NCI-H2196 treated with DMSO at 0.1 percent for 48 hours (cell line): ENCODE results near the gene TLCD4.
"Not testable (repeated sequence)": the region's sequence is repeated elsewhere in the genome, so short reads cannot be mapped to it uniquely, and the experiment has no call there.

Experiments
- DNase-seq: peaks from one replicate; lab custom pipeline; 2025; ENCODE audit not compliant: unreplicated experiment; lab: John Stamatoyannopoulos, UW

The TLCD4 gene, protein sequence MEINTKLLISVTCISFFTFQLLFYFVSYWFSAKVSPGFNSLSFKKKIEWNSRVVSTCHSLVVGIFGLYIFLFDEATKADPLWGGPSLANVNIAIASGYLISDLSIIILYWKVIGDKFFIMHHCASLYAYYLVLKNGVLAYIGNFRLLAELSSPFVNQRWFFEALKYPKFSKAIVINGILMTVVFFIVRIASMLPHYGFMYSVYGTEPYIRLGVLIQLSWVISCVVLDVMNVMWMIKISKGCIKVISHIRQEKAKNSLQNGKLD

DNA sequence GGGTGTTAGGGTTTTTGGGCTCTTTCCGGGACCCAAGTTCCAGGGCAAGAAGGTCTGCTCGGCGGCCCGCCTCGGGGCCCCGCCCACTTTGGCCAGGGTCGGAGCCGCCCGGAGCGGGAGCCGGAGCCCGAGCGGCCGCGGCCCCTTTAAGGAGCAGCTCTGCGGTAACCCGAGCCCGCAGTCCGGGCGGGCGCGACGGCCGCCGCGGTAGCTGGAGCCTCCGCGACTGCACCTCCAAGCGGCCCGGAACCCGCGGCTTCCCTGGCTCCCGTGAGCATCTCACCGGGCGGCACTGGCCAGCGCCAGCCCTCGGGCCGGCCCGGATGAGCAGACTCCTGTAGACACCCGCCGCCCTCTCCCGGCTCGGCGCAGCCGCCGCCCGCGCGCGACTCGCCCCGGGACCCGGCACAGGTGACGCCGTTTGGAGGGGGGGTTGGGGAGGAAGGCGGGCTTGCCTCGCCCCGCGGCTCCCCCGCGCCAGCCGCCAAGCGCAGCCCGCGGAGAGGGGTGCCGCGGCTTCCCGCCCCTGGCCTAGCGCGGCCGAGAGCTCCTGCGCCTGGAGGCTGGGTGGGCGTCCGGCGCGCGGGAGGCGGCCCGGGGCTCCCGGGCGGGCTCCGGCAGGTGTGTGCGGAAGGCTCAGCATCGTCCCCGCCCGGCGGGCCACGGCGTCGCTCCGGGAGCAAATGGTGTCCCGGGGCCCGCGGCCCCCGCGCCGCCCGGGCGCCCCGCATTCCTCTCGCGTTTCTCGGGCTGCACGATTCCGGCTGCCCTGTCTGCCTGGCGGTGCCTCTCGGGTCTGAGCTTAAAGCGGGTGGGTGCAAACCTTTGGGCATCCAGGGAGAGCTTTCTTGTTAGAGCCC is at the start of gene TLCD4:
Gene TLCD4 (plus strand): TSS at position 149 of the 860 bp plus-strand sequence. CDS start 26,547 bp downstream, outside the sequence.
- peak; percentile 61 for DNase-seq

DNA sequence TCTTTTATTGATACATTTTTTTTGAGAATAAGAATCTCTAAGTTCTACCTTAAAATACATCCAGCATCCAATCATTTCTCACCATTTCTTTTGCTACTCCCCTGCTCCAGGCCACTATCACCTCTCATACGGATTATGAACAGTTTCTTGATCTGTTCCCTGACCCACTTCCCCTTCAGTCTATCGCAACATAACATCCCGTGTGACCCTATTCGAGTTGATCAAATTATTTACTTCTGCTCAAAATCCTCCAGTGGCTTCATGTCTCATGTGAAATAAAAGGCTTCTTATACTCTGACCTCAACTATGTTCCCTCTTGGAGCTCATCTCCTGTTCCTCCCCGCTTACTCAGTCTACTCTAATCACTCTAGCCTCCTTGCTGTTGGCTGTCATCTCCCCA is 49.6 kb upstream of the TLCD4 start:
- no peak for DNase-seq

DNA sequence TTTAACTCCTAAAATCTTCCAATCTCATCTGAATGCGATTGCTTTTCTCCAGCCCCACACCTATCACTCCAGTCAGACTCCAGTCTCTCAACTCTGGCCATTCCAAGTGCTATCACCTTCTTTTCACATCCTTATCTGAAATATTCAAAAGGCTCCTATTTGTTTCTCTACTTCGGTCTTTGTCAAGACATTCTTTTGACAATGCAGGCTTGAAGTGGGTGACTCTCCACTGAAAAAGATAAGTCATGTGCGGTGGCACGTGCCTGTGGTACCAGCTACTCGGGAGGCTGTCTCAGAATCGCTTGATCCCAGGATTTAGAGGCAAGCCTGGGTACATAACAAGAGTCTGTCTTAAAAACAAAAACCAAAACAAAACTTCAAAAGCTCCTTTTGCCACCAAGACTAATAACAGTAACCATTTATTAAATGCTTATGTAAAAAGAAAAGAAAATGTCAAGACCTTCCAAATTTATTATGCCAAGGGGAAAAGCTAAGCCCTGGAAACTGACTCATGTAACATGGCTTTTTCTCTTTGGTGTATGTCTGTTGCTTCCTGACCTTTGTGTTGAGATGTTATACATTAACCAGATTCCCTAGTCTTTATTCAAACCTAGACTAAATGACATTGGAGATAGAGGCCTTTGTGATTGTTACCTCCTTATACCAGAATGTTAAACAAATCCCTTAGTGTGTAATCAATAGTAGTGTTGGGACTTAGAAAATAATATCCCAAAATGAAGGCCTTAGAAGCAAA is 48.0 kb upstream of the TLCD4 start:
- DNase-seq = no peak

DNA sequence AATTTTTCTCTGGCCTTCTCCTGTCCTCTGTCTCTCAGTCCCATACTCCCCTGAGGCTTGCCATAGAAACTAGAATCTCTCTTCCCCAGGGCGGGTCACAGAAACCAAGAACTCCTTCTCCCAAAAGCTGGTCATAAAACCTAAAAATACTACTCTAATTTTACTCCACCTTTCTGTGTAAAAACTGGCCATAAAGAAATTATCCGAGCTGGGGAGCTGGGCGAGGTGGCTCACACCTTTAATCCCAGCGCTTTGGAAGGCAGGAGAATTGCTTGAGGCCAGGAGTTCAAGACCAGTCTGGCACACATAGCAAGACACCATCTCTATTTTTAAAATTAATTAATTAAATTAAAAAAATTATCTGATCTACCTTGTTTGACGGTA is 47.5 kb upstream of the TLCD4 start:
- no peak for DNase-seq

DNA sequence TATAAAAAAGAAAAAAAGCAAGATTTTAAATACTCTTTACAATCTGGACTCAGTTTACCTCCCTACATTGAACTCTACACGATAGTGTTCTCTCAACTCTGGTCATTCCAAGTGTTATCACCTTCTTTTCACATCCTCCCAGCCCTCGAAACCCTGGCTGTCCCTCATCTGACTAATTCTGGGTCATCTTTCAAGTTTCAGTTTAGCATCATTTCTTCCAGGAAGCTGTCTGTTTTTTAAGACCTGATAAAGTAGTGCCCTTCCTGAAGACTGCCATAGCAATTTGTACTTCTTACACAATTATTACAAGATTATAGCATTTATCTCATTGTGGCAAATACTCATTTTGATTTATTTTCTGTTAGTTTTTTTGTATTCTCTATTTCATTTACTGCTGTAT is 45.6 kb upstream of the TLCD4 start:
- DNase-seq = no peak

DNA sequence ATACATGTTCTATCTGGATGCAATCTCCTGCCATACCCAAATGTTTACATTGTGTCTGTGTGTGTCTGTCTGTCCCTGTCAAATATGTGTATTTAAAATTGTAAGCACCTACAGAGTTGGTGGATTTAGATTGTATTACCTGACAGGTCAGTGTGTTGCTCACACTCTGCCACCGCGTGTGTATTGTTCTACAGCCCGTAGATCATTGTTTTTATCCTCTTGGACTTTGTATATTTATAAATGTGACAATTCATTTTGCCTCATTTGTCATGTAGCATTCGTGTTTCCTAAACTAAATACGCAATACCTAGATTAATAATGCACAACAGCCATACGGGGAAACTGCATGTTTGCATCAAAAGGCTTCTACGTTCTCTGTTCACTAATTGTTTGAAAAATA is 45.0 kb upstream of the TLCD4 start:
- no peak for DNase-seq

DNA sequence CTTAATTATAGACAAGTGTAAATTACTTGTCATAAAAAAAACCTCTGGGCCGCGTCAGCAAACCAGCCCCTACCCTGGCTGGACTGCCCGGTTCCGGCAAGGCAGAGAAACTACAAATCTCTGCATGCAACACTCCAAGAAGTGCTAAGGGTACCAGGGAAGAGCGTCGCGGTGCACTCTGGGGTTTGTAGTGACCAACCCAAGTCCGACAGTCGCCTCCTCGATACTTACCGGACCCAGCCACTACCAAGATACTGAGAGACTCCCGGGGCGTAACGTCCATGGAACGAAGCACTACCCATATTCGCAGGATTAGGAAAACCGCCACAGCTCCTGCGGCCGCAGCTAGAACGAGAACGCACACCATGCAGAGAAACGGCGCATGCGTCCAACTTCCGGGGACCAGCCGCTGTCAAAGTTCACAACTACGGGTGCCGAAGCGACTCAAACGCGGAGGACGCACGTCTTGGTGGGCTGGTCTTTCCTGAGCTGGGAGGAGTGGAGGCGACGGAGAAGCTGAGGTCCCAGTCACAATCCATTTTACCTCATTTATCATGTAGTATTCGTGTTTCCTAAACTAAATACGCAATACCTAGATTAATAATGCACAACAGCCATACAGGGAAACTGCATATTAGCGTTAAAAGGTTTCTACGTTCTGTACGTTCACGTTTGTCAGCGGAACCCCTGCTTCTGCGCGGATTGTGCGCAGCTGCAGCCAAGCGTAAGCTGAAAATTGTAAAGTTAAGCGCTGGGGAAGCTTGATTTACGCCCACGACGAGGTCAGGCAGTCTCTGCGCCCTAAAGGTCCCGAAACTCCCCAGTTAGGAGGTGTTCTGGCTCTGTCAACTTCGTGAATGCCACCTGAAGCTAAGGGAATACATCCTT is 44.4 kb upstream of the TLCD4 start, which contains the start of gene ALG14:
Gene ALG14 (minus strand): TSS at position 420 of the 888 bp plus-strand sequence. CDS start 53 bp downstream, at position 367.
- DNase-seq = peak; percentile 86

DNA sequence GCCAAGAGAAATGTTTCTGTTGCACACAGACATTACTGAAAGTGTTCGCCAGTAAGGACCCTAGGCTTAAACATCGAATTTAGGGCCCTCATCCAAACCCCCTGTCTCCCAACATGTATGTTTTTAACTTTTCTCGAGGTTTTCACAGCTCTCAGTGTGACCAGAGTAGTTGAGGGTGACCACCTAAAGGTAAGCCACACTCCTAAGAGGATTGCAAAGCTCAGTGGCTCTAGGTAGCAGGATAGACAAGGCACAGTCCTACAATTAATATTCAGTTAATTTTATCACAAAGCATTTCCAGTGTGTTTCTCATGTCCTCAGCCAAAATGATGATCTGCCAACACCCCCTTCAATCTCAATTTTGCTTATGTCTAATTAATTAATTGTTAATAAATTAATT is 43.7 kb upstream of the TLCD4 start:
- no peak for DNase-seq

DNA sequence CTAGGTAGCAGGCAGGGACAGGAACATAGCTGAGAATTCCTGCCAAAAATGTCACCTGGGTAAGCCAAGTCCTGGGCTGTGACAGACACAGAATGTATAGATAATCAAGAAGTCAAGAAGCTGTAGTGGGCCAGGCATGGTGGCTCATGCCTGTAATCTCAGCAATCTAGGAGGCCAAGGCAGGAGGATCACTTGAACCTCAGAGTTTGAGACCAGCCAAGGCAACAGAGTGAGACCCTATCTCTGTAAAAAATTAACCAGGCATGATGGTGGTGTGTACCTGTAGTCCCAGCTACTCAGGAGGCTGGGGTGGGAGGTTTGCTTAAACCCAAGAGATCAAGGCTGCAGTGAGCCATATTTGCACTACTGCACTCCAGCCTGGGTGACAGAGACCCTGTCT is 41.1 kb upstream of the TLCD4 start:
- no peak for DNase-seq

DNA sequence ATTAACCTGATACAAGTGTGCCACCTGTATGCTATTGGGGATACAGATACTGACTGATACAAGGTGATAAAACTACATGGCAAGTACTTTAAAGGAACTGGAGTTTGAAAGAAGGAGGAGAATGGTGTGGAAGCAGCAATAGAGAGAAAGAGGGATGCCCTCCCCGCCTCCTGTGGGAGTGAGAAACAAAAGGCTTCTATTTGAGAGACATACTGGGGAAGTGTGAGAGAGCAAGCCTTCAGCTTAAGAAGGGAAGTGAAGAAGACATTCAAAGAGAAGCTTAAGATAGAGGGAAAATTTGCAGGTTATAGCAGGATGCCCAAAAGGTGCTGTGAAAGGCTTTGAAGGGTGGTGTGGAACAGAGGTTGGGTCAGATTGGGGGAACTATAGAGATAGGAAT is 36.7 kb upstream of the TLCD4 start:
- no peak for DNase-seq

DNA sequence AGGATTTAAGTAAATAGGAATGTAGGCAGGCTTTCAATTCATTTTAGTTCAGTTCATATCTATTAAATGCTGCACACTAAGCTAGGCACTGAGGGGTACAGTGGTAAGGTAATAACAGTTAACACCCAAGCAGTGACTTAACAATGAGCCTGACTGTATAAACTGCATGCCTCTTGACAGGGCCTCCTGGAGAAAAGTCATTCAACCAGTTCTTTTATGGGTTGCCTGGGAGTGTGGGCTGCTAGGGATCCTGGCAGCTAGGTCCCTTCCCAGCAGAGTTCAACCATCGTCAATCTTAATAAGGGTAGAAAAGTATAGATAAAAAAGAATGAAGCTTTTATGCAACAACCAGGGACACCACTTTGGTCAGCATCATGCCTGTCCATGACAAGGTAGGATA is 36.3 kb upstream of the TLCD4 start:
- no peak for DNase-seq

DNA sequence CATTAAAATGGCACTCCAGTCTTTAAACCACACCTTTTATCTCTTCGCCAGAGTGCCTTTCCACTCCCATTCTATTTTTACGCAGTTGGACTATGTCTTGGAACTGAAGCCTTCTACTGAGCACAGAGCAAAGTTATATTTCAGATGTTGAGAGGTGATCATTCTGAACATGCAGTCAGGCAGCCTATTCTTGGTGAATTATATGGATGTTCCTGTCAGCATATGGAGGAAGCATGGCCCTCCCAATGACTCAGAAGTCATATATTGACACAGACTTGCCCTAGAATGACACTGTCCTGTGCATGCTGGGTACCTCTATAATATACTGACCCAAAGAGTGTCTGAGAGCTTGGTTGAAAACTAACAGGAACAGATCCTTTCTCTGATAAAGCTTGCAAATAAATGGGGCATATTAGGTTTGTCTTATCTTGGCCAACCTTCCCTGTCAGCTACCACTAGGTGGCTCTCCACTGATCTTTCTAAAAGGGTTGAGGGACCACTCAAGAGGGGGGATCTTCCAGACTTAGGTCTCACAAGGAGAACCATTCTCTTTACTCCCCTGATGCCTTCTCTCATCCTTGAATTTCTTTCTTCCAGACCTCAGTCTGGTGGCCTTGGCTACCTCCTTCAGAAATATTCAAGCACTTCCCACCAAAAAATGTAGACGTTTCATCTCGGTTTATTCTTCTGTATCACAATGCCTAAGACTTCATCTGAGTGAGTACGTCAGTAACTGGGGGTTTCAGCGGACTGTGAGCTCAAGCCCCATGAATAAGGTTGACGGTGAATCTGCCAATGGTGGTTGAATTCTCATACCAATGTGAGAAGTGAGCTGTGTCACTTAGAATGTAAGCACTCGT is 32.6 kb upstream of the TLCD4 start:
- DNase-seq = no peak

DNA sequence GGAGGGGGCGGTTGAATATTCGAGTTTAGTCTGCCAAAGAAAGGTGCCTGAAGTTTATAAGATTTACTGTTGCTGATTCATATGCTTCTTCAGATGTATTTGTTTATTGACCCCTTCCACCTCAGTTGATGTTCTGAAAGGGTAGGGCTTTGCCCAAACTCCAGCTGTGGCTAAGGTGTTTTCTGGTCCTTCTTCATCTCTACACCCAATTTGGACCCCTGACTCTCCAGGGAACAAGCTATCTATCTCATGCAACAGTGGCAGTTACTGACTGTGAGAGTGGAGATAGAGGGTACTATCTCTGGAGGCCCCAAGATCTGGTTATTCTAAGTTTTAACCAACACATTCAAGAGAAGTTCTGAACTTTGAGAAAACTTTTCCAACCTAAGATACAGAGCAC is 31.8 kb upstream of the TLCD4 start:
- no peak for DNase-seq

DNA sequence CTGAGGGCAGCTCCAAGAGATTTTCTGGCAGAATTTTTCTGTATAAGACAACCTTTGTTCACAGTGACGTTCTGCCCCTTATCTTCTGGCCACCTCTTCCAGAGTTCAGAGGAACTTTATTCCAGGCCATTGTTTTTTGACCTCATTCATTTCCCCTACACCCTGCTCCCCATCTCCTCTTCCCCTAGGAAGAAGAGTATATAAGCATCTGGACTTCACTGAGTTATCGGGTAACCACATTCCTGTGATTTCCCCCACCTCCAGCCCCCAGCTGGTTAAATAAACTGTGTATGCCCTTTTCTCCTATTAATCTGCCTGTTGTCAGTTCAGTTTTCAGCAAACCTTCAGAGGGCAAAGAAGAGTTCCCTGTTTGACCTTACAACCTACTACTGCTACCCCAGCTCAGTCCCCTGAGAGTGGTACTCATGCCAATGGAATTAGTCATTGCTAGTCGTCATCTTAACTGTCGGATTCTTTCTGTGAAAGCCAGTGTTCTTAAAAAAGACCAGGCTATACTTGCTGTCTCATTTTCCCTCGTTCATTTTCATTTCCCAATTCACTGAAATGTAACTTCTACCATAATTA is 30.1 kb upstream of the TLCD4 start:
- DNase-seq = no peak

DNA sequence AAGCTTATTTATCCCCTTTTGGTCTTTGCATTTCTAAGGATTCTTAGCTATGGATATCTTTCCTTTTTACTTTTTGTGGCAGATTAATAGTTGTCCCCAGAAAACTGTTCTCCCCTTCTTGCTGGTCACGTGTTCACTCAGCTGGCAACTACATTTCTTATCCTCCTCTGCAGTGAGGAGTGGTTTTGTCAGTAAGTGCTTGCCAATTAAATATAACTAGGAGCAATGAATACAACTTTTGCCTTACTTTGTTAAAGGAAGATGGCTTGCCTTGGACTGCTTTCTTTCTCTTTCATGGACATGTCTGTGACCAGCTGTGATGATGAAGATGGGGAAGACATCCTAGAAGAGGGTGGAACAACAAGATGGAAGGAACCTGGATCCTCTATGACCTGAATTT is 28.9 kb upstream of the TLCD4 start:
- no peak for DNase-seq

DNA sequence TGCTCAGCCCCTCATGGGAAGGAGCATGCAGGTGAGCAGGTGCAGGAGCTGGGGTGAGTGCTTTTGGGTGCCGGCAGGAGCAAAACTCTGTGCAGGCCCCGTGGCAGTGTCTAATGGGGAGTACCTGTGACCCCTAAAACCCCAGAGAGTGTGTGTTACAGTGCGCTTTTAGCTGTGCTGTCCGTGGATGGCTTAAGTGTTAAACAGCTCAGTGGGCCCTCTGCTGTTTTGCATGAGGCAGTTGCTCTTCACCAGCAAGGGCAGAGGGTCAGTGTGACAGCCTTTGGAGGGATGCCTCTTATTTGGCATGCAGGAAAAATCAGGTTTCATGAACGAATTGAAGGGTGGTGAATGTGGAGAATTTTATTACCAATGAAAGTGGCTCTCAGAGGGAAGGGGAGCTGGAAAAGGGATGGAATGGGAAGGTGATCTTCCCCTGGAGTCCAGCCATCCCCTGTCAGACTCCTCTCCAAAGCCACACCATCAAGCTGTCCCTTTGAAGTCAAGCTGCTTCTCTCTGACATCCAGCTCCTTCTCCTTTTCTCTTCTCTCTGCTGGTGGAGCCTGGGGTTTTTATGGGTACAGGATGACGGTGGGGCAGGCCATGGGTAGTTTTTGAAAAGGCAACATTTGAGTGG is 27.4 kb upstream of the TLCD4 start:
- DNase-seq = no peak

DNA sequence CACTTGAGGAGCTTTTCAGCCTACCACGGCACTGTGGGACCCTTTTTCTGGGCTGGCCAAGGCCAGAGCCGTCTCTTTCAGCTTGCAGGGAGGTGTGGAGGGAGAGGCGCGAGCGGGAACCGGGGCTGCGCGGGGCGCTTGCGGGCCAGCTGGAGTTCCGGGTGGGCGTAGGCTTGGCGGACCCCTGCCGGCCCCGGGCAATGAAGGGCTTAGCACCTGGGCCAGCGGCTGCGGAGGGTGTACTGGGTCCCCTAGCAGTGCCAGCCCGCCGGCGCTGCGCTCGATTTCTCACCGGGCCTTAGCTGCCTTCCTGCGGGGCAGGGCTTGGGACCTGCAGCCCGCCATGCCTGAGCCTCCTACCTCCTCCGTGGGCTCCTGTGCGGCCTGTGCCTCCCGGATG is 25.9 kb upstream of the TLCD4 start:
- DNase-seq = not testable (repeated sequence)

DNA sequence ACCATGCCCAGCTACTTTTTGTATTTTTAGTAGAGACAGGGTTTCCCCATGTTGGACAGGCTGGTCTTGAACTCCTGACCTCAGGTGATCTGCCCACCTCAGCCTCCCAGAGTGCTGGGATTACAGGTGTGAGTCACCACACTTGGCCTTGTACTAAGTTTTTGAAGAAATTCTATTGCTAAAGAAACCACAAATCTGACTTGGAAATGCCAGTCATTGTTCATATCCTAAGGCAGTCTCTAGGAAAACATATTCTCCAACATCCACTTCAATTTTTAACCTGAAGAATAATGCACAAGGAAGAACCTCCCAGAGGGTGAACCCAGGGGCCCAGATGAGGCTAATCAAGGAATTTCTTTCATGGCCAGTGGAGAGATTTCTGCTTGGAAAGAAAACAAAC is 24.3 kb upstream of the TLCD4 start:
- DNase-seq = not testable (repeated sequence)

DNA sequence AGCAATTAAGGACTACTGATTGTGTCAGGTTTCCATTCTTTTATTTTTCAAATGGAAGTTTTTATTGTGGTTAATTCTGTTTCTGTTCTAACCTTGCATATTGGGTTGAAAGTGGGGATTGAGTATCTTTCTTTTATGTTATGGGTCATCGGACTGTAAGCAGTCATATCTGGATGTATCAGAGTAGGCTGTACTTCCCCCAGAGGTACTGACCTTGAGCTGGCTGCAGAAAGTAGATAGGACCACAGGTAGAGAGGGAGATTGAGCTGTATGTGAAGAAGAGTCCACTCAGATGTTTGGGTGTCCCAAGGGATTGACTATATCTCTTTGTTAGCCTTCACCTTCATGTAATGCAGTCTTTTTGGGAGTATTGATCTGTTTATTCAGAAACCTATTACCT is 23.9 kb upstream of the TLCD4 start:
- no peak for DNase-seq
